ENCODE data around the gene MAMLD1. TPM values are rescaled to one million over a fixed set of nuclear protein-coding genes. Genes with fewer than 3 reads are reported as not detected.

Gene MAMLD1
- total and polyA plus RNA-seq, 2 of the 8 experiments (the other 6 are each of a cell fraction or from before 2014, with no cell fraction given), result 0.09 to 0.26 TPM

DNA sequence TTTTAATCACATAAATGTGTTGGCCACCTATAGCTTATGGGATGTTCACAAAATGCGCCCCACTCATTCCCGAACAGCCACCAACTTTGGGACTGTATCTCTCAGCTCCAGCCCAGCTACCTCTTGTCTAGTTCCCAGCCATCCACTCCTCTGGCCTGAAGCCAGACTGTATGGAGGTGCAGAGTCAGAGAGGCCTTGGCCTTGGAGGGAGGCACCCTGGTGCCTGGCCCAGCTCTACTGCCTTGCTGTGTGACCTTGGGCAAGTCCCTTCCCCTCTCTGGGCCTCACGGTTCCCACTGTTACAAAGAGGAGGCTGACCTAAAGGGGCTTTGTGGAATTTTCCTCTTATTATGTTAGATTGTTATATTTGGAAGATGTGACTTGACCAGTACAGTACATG is 13.9 kb downstream of the MAMLD1 start:
- H3K18ac ChIP-seq (ENCODE audit: extremely low read depth, low read length), result no peak overlapping the region
- no peak overlapping the region for H3K56ac ChIP-seq (replicated peaks; ENCODE audit: insufficient read length, low read depth, low read length)
- no peak overlapping the region for H3K14ac ChIP-seq (ENCODE audit: insufficient read length)
- H3K23me2 ChIP-seq (ENCODE audit: low read depth, low read length), result no peaks in the 10 kb centered on the region
- no peak overlapping the region for H2BK12ac ChIP-seq (ENCODE audit: low read depth, low read length)
- H4K91ac ChIP-seq (replicated peaks; ENCODE audit: insufficient read length, low read length), result no peak overlapping the region
- no peak overlapping the region for H4K8ac ChIP-seq (ENCODE audit: extremely low read depth, insufficient read depth, low read length)
- no peaks in the 10 kb centered on the region for H3K79me1 ChIP-seq (ENCODE audit: low read depth, low read length)
- no peak overlapping the region for H2BK20ac ChIP-seq (ENCODE audit: low read length)
- H2BK15ac ChIP-seq (ENCODE audit: low read length), result no peak overlapping the region
- WGBS, 2 experiments (ENCODE audit: extremely low coverage in 1 of 2, insufficient coverage in 1 of 2, insufficient read length in 1 of 2, insufficient replicate concordance in 2 of 2, low coverage in 1 of 2, low lambda C conversion rate in 2 of 2, missing lambda C conversion rate in 1 of 2), result 74% methylated on average over 3 of the region's 3 CpGs; no CpG with 5 or more reads in 1 of the 2 experiments
- no peak overlapping the region for H2BK120ac ChIP-seq (replicated peaks; ENCODE audit: low read depth, low read length)
- no peak overlapping the region for H2BK5ac ChIP-seq (ENCODE audit: low read depth, low read length)
- H3K9ac ChIP-seq (replicated peaks in 1 of 4; ENCODE audit: extremely low read depth in 1 of 4, low read depth in 3 of 4, low read length in 3 of 4), result no peak overlapping the region
- no peak overlapping the region for H3K27ac ChIP-seq (ENCODE audit: low read depth, low read length)
- no peak overlapping the region for H3K4me2 ChIP-seq (ENCODE audit: insufficient read depth in 1 of 2, low read depth in 2 of 2, low read length in 2 of 2)
- FAIRE-seq (no peak), DNase-seq (ENCODE audit: low read depth in 1 of 2, low spot score in 2 of 2) (no peak)
- no peak overlapping the region for H2AFZ ChIP-seq (ENCODE audit: low read length)
- ChIA-PET CTCF (ENCODE audit: partially characterized antibody) (interaction anchor here (0.6 to 1.1 kb wide), 2 partner anchors 27 to 212 kb away, joined by 3 read pairs; no protein-coding TSS in a partner anchor), POLR2A (ENCODE audit: partially characterized antibody) (no interaction called here)
- H3K9me3 ChIP-seq (ENCODE audit: insufficient read depth in 2 of 2, low read depth in 1 of 2, low read length in 1 of 2), result no peaks in the 10 kb centered on the region
- H3K4me1 ChIP-seq (replicated peaks in 1 of 4; ENCODE audit: control insufficient read depth in 3 of 4, insufficient read depth in 4 of 4, low read length in 3 of 4), result peaks cover 0 to 6% (median 0%) of the 10 kb centered on the region in 4 experiments; a peak in 2 of 7 replicates
- no peak overlapping the region for H4K5ac ChIP-seq (ENCODE audit: insufficient read length, low read depth, low read length)
- no peak overlapping the region for H3K4ac ChIP-seq (replicated peaks; ENCODE audit: insufficient read length, low read depth, low read length)
- no peaks in the 10 kb centered on the region for H4K20me1 ChIP-seq (replicated peaks in 1 of 2; ENCODE audit: control insufficient read depth in 1 of 2, insufficient read depth in 2 of 2, low read length in 2 of 2)
- no peaks in the 10 kb centered on the region for H3K36me3 ChIP-seq (ENCODE audit: control insufficient read depth in 2 of 4, insufficient read depth in 4 of 4, low read length in 3 of 4)
- H2AK5ac ChIP-seq (ENCODE audit: low read depth, low read length), result no peak overlapping the region
- no peak for TF ChIP-seq SIN3A (conservative IDR thresholded peaks at IDR 0.05 in 1 of 2, IDR thresholded peaks at IDR 0.05 in 1 of 2; ENCODE audit: low read depth in 1 of 2, low read length in 2 of 2)
- TF ChIP-seq EGR1 (IDR thresholded peaks at IDR 0.05; ENCODE audit: borderline replicate concordance, low read depth, low read length), result no peak
- TF ChIP-seq, protein P1, sequence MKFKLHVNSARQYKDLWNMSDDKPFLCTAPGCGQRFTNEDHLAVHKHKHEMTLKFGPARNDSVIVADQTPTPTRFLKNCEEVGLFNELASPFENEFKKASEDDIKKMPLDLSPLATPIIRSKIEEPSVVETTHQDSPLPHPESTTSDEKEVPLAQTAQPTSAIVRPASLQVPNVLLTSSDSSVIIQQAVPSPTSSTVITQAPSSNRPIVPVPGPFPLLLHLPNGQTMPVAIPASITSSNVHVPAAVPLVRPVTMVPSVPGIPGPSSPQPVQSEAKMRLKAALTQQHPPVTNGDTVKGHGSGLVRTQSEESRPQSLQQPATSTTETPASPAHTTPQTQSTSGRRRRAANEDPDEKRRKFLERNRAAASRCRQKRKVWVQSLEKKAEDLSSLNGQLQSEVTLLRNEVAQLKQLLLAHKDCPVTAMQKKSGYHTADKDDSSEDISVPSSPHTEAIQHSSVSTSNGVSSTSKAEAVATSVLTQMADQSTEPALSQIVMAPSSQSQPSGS (IDR thresholded peaks at IDR 0.05; ENCODE audit: low read length), result no peak
- no peak for TF ChIP-seq PHF8 (conservative IDR thresholded peaks at IDR 0.05; ENCODE audit: low read depth, low read length)
- no peak for TF ChIP-seq SAP30 (IDR thresholded peaks at IDR 0.05; ENCODE audit: insufficient read depth, insufficient replicate concordance, low read length)
- TF ChIP-seq RFX5 (IDR thresholded peaks at IDR 0.05; ENCODE audit: borderline replicate concordance, low read depth, low read length), result no peak
- no peak for TF ChIP-seq TBP (IDR thresholded peaks at IDR 0.05; ENCODE audit: low read depth, low read length)
- no peaks in the 10 kb centered on the region for H3K79me2 ChIP-seq (ENCODE audit: control insufficient read depth in 1 of 2, insufficient read depth in 2 of 2, low read length in 2 of 2)
- H3K27me3 ChIP-seq (replicated peaks in 1 of 4; ENCODE audit: control insufficient read depth in 3 of 4, extremely low read depth in 1 of 4, insufficient read depth in 3 of 4, low read length in 3 of 4), result no peaks in the 10 kb centered on the region
- no peak overlapping the region for H3K23ac ChIP-seq (ENCODE audit: insufficient read length)
- no peak overlapping the region for H3K4me3 ChIP-seq (ENCODE audit: extremely low read depth in 1 of 4, insufficient read depth in 2 of 4, low read depth in 3 of 4, low read length in 4 of 4)
